ENCODE results near the gene GLTP. TPM values are rescaled to one million over a fixed set of nuclear protein-coding genes. Genes with fewer than 3 reads are reported as not detected.

Gene GLTP
- total and polyA plus RNA-seq, 11 donors = 16.9 to 68.6 (median 25.1) TPM

DNA sequence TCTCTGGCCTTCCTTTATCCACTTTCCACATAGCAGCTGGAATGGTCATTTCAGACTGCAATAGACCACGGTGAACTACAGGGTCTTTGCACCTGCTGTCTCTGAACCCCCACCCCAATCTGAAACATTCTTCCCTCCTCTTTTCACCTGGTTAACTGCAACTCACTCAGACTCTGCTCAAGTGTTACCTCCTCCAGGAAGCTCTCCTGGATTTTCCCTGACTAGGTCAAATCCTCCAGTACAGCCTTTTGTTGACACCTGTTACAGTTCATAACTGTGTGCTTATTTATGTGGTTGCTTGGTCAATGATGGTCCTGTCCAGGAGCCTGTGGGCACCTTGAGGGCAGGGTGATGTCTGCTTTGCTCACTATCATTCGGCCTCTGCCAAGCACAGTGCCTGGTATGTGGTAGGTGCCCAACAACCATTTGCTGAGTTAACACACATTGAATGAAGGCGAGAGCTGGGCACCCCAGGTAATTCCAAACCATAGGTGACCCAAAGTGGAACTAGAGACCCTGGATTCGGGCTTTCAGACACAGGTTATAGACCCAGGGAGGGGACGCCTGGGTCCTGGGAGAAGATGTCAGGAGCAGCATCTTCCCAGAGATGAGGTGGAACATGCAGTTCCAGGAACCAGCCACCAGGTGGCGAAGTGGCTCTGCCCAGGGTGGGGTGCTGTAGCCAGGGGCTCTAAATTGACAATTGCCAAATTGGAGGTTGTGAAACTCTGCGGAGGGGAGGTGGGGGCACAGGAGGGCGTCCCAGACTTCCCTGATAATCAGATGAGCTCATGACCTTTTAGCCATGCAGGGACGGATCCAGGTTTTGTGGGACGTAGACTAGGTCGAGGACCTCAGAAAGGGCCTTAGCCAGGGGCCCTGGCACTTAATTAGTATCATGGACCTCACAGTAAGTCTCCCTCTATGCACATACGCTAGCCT lies 75.2 kb downstream of the GLTP start:
- H3K27me3 ChIP-seq = no peaks in the 10 kb centered on the region
- H3K4me1 ChIP-seq = peaks cover 0 to 2% (median 0%) of the 10 kb centered on the region in 12 donors
- no peaks in the 10 kb centered on the region for H3K36me3 ChIP-seq
- no peak overlapping the region for H3K27ac ChIP-seq
- TF ChIP-seq POLR2A (IDR thresholded peaks at IDR 0.05) = no peak
- TF ChIP-seq, protein P1, sequence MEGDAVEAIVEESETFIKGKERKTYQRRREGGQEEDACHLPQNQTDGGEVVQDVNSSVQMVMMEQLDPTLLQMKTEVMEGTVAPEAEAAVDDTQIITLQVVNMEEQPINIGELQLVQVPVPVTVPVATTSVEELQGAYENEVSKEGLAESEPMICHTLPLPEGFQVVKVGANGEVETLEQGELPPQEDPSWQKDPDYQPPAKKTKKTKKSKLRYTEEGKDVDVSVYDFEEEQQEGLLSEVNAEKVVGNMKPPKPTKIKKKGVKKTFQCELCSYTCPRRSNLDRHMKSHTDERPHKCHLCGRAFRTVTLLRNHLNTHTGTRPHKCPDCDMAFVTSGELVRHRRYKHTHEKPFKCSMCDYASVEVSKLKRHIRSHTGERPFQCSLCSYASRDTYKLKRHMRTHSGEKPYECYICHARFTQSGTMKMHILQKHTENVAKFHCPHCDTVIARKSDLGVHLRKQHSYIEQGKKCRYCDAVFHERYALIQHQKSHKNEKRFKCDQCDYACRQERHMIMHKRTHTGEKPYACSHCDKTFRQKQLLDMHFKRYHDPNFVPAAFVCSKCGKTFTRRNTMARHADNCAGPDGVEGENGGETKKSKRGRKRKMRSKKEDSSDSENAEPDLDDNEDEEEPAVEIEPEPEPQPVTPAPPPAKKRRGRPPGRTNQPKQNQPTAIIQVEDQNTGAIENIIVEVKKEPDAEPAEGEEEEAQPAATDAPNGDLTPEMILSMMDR (IDR thresholded peaks at IDR 0.05) = peak; percentile 91 to 99 (median 98)
- no peak overlapping the region for H3K4me3 ChIP-seq
- WGBS, 4 donors = 36 to 46% (median 39%) methylated on average over 9 to 12 of the region's 12 CpGs
- peak; percentile 50 to 83 (median 64) for DNase-seq
- intact Hi-C loops (cut with DNase I) = loop anchor here (1.0 to 5.0 kb wide), 7 partner anchors 37 to 76 kb away; partner anchors contain the start of gene GLTP (in 8 of the 10)
- ATAC-seq = peak; percentile 62 to 86 (median 82)
- no peaks in the 10 kb centered on the region for H3K9me3 ChIP-seq

DNA sequence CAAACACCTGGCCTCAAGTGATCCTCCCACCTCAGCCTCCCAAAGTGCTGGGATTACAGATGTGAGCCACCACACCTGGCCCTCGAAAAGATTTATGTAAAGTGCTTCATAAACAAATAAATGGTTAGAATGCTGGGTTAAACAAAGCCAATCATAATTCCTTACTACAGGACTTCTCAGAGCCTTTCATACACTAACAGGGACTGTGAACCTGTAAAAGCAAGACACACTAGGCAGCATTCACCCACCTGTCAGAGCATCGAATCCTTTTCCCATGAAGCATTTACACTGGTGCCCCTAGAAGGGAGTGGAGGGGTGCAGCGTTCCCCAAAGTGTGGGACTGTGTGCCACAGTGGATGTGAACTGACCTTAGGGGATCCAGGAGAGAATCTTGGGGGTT lies 76.7 kb downstream of the GLTP start:
- DNase-seq (no peak), ATAC-seq (no peak)
- H3K27ac ChIP-seq = no peak overlapping the region
- no peaks in the 10 kb centered on the region for H3K27me3 ChIP-seq
- WGBS, 4 donors = 87 to 96% (median 90%) methylated on average over 3 of the region's 3 CpGs
- no peak overlapping the region for H3K4me3 ChIP-seq
- no peaks in the 10 kb centered on the region for H3K9me3 ChIP-seq
- TF ChIP-seq, protein P1 (IDR thresholded peaks at IDR 0.05) = no peak
- no peak for TF ChIP-seq POLR2A (IDR thresholded peaks at IDR 0.05)
- no peaks in the 10 kb centered on the region for H3K36me3 ChIP-seq
- intact Hi-C loops (cut with DNase I) = loop anchor here in 8 of 10 donors (2.0 kb wide), 3 partner anchors 41 to 77 kb away; partner anchors contain the start of gene GLTP (in 5 of the 8)
- H3K4me1 ChIP-seq = peaks cover 0 to 2% (median 0%) of the 10 kb centered on the region in 12 donors

DNA sequence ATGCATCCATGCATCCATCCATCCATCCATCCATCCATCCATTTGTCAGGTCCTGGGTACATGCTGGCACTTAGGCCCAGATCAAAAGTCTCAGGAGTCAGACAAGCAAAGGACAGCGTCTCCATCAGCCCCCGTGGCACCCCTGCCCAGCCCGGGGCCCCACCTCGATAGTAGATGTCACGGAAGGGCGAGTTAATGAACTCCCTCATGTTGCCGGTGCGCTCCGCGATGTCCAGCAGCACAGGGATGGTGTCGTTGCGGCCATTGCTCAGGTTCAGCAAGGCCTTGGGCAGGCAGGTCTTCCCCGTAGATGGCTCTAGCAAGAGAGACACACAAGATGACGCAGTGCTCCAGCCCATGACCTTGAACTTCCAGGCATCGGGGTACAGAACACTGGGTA lies 77.5 kb downstream of the GLTP start:
- intact Hi-C loops (cut with DNase I) = no loop called here
- TF ChIP-seq, protein P1 (IDR thresholded peaks at IDR 0.05) = no peak
- no peak for TF ChIP-seq POLR2A (IDR thresholded peaks at IDR 0.05)
- H3K27ac ChIP-seq = no peak overlapping the region
- H3K9me3 ChIP-seq = no peaks in the 10 kb centered on the region
- no peak overlapping the region for H3K4me3 ChIP-seq
- H3K4me1 ChIP-seq = peaks cover 0 to 2% (median 0%) of the 10 kb centered on the region in 12 donors
- 91 to 94% (median 92%) methylated on average over 8 to 15 of the region's 15 CpGs for WGBS, 4 donors
- ATAC-seq (no peak), DNase-seq (no peak)
- H3K36me3 ChIP-seq = no peaks in the 10 kb centered on the region
- no peaks in the 10 kb centered on the region for H3K27me3 ChIP-seq

Small RNAs within 50 kb of the gene (microRNA-seq; reads per million reads assigned to microRNA genes)
- 0 to 0.60 (median 0) reads per million in 4 donors for gene MIR4497

Other genes with a start within 250 kb of the GLTP start
- 10 to 100 TPM in 6 of 9 donors, 1 to 10 TPM in 3; 3.5 to 45.8 (median 11.2) TPM for gene FAM222A, start 166.7 kb downstream of the GLTP start, total RNA-seq
- 1 to 10 TPM; 4.1 to 9.4 TPM for gene FAM222A, start 166.7 kb downstream of the GLTP start, polyA plus RNA-seq
- 1 to 10 TPM in 2 of 9 donors, under 1 TPM in 6, not detected in 1; 0.17 to 3.9 (median 0.32) TPM for gene TRPV4, start 47.1 kb downstream of the GLTP start, total RNA-seq
- under 1 TPM; 0.19 TPM for gene TRPV4, start 47.1 kb downstream of the GLTP start, polyA plus RNA-seq
- gene TCHP, start 19.7 kb upstream of the GLTP start, total RNA-seq = 10 to 100 TPM in 4 of 9 donors, 1 to 10 TPM in 5; 7.4 to 11.7 (median 8.9) TPM
- gene TCHP, start 19.7 kb upstream of the GLTP start, polyA plus RNA-seq = 10 to 100 TPM; 10.1 to 10.6 TPM
- gene GIT2, start 115.8 kb upstream of the GLTP start, total RNA-seq = 10 to 100 TPM; 28.5 to 56.7 (median 41.7) TPM
- 10 to 100 TPM; 17.4 to 33.9 TPM for gene GIT2, start 115.8 kb upstream of the GLTP start, polyA plus RNA-seq
- 10 to 100 TPM; 16.0 to 80.6 (median 24.4) TPM for gene ANKRD13A, start 118.9 kb upstream of the GLTP start, total RNA-seq
- 10 to 100 TPM in 1 of 2 donors, 1 to 10 TPM in 1; 8.4 to 47.4 TPM for gene ANKRD13A, start 118.9 kb upstream of the GLTP start, polyA plus RNA-seq
- 10 to 100 TPM in 1 of 9 donors, 1 to 10 TPM in 8; 3.5 to 13.3 (median 4.7) TPM for gene C12orf76, start 168.0 kb upstream of the GLTP start, total RNA-seq
- 1 to 10 TPM; 4.1 to 7.5 TPM for gene C12orf76, start 168.0 kb upstream of the GLTP start, polyA plus RNA-seq
- gene IFT81, start 243.8 kb upstream of the GLTP start, total RNA-seq = 1 to 10 TPM; 6.1 to 9.8 (median 8.9) TPM
- gene IFT81, start 243.8 kb upstream of the GLTP start, polyA plus RNA-seq = 1 to 10 TPM; 4.3 to 6.7 TPM

All from heart left ventricle (tissue), 16 donors.